GM19328 (cell line): ENCODE results near the gene CLK1.
"Not testable (repeated sequence)": the region's sequence is repeated elsewhere in the genome, so short reads cannot be mapped to it uniquely, and the experiment has no call there.

Experiments
- ATAC-seq: cut with Tn5 transposase; IDR thresholded peaks from one replicate; pipeline ENCODE4 v1.9.1; 2021; ENCODE audit warnings: mild to moderate bottlenecking, moderate library complexity; ENCODE audit not compliant: unreplicated experiment

CLK1 gene

DNA sequence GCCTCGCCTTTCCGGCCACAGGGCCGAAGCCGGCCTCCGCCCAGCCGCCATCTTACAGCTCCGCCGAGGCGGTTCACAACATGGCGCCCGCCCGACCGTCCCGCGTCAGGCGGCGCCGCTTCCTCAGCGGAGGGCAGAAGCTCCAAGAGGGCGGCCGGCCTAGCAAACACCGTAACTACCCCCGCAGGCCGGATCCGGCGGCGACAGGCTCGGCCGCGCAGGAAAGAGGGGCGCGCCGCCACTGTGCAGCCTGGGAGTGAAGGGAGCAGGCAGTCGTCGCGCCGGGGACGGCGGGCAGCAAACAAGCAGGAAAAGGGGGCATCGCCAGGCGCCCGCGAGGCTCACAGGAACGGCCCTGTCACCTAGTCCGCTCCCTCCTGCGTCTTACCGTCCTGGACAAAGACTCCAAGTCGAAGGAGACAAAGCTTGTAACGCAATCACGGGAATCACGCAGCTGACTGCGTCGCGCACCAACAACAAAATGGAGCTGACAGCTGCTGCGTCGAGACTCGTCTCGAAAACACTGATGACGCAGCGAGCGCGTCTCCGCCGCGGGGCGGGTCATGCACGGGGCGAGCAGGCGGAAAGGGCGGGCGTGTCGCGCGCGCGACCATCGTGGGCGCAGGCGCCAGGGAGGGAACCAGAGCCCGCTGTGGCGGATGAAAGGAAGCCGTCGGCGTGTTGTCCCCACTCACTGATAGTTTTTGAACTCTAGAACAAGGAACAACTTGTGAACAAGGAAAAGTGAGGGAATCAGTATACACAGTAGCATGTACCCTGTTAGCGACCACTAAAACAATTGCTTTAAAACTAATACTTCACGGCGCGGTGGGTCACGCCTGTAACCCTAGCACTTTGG lies at the start of gene CLK1:
TSS of gene CLK1 (minus strand) at position 483 of the 859 bp plus-strand sequence. CDS start 2,796 bp downstream, outside the sequence.
- peak; percentile 82 for ATAC-seq

GRCh38 chr2:200913654-200914053 lies 49.2 kb upstream of the CLK1 start:
- ATAC-seq, result no peak

DNA sequence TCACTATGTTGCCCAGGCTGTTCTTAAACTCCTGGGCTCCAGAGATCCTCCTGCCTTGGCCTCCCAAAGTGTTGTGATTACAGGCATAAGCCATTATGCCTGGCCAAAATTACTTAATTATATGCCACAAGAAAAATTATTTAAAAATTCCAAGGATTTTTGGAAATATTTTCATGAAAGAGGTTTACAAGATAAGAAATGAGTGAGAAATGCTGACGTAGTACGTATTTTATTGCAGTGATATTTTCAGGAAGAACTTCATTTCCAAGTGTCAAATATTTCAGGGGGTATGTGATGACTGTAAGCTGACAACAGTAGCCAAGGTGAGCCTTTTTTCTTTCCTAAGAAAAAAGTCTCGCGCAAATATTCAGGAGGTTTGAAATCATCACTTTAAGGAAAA lies 45.5 kb upstream of the CLK1 start:
- no peak for ATAC-seq

DNA sequence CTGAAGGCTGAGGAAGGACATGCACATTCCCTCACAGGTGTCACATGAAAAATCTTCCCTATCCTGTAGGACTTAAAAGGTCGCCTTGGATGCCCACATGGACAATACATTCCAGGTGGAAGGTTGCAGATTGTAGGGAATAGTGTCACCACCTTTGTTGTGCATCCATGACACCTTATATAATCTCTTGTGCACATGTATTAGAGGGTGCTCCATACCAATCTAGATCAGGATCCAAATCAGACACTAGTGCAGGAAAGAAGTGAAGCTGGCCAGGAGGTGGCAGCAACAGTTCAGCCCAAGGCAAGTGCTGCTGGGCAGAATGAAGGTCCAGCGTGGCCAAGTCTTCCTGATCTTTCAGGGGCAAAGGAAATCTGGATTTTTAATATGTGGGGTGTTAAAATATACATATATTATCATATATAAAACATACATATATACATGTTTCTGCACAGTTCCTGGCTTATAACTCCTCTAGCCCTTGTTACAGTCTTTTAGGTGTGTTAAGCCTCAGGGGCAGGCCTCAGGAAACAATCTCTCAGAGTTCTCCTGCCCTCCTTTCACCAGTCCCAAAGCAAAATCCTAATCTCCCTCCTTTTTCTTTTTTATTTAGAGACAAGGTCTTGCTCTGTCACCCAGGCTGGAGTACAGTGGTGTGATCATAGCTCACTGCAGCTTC lies 41.3 kb upstream of the CLK1 start:
- ATAC-seq, result no peak

GRCh38 chr2:200901459-200902072 lies 37.1 kb upstream of the CLK1 start:
- peak; percentile 95 for ATAC-seq

GRCh38 chr2:200899482-200899881 lies 35.0 kb upstream of the CLK1 start:
- ATAC-seq, result no peak

- peak; percentile 88 for ATAC-seq
Measured at GRCh38 chr2:200888704-200889625, 24.5 kb upstream of the CLK1 start, which contains the start of the genes NIF3L1 and PPIL3. TSS of gene NIF3L1 (plus strand) at chr2:200889371. CDS start at chr2:200891944, 2,573 bp downstream. TSS of gene PPIL3 (minus strand) at chr2:200889077. CDS start at chr2:200887615, 1,462 bp downstream.

GRCh38 chr2:200881715-200882249 lies 17.3 kb upstream of the CLK1 start:
- not testable (repeated sequence) for ATAC-seq

GRCh38 chr2:200878289-200878880 lies 13.9 kb upstream of the CLK1 start:
- no peak for ATAC-seq

- ATAC-seq, result no peak
Measured at GRCh38 chr2:200877443-200877842, 13.0 kb upstream of the CLK1 start.

GRCh38 chr2:200873560-200873959 lies 9.1 kb upstream of the CLK1 start:
- no peak for ATAC-seq

- no peak for ATAC-seq
Measured at GRCh38 chr2:200871151-200871550, 6.7 kb upstream of the CLK1 start.

- ATAC-seq, result no peak
Measured at GRCh38 chr2:200869014-200869413, 4.6 kb upstream of the CLK1 start.

GRCh38 chr2:200863782-200864175 lies 679 bp downstream of the CLK1 start:
- ATAC-seq, result peak; percentile 1

GRCh38 chr2:200862532-200863000 lies 1.9 kb downstream of the CLK1 start:
- ATAC-seq, result no peak

GRCh38 chr2:200861617-200862155 lies 2.8 kb downstream of the CLK1 start:
- no peak for ATAC-seq

GRCh38 chr2:200860092-200860795 lies 4.2 kb downstream of the CLK1 start:
- ATAC-seq, result no peak

- no peak for ATAC-seq
Measured at GRCh38 chr2:200856806-200857205, 7.7 kb downstream of the CLK1 start.

- ATAC-seq, result no peak
Measured at GRCh38 chr2:200852605-200853004, 11.9 kb downstream of the CLK1 start.
